Right ventricle myocardium inferior (tissue), 1 donor: Measurements from ENCODE around the gene BTBD16. TPM values are rescaled to one million over a fixed set of nuclear protein-coding genes. Genes with fewer than 3 reads are reported as not detected.
A peak's percentile ranks its signal among the peaks of the same experiment; 100 is the strongest.

Source experiments
- ATAC-seq: fragments of 200-7000 bp; cut with Tn5 transposase; one replicate; pipeline ENCODE4 v1.9.1; 2020; ENCODE audit warnings: mild to moderate bottlenecking, moderate library complexity
- DNase-seq: peaks from one replicate; pipeline ENCODE4 v3.0.0; 2021; ENCODE audit errors: missing footprints
- intact Hi-C: fragments of 100-400 bp; cut with DNase I; formaldehyde crosslinking; loops from one replicate; pipeline ENCODE4 v1.11.0; 2022
- total RNA-seq: library from RNA; stranded (reverse); fragmentation: NEBNext Ultra II Directional; extraction: Animal tissue kit (Norgen Biotek cat#: 25700); gene quantifications from one replicate; pipeline ENCODE4 v1.2.1, GENCODE V29; 2021
- donor health status: DM: no; HTN: yes; CAD: no; lungs with severe emphysema.

Gene BTBD16
- total RNA-seq, 1 donor from 2014 or later = not detected

- intact Hi-C loops = no loop called here
- ATAC-seq (no peak), DNase-seq (no peak)
These were observed 17.8 kb downstream of the BTBD16 start for GRCh38 chr10:122288917-122289316.

- intact Hi-C loops = no loop called here
- no peak for DNase-seq
- ATAC-seq = no peak
These were observed 19.2 kb downstream of the BTBD16 start for GRCh38 chr10:122290334-122290733.

DNA sequence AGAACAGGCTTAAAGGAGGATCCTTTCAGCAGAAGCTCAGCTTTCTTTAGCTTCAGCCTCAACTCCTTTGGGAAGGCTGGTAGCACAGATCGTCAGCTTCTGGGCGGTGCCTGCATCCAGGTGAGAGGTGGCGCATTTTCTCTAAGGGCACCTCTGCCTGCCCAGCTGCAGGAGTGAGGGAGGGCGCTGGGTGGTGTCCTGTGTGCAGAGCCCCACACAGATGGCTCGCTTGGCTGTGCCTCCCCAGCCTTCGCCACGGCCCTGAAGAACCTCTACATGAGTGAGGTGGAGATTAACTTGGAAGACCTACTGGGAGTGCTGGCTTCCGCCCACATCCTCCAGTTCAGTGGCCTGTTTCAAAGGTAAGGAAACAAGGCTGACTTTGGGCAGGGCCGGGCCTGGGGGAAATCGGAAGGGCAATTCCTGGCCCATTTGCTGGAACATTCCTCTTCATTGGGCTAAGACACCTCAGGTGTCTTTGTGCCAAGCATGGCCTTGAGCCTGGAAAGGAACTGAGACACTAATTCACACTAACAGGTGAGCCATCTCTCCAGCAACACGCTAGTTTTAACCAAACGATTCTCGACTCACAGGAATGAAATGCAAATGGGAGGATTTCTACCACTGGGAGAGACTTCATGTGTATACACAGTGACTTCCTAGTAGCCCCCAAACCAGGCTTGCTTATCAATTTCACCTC, 19.9 kb downstream of the BTBD16 start:
- intact Hi-C loops = no loop called here

DNA sequence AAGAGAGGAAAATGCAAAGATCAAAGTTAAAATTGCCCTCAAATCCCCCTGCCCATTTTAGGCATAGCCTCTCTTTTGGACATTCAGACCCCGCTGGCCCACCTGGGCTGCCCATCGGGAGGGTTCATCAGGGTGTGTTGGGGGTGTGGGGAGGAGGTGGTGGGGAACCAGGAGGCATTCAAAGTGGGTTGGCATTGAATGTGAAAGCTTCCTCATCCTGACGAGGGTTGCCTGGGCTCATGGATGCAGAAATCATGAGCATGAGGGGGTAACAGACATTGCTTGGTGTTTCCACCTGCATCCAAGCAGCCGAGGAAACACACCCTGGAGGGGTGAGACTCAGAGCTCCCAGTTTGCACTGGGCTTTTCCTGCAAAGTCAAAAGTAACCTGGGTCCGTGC, 20.6 kb downstream of the BTBD16 start:
- DNase-seq = no peak
- no peak for ATAC-seq
- intact Hi-C loops = no loop called here

More for the DNA sequence above, 19.9 kb downstream of the BTBD16 start:
- ATAC-seq (no peak), DNase-seq (no peak)

GRCh38 chr10:122292376-122292775, 21.3 kb downstream of the BTBD16 start:
- DNase-seq = no peak
- intact Hi-C loops = no loop called here

GRCh38 chr10:122293156-122293960, 22.3 kb downstream of the BTBD16 start:
- ATAC-seq = no peak
- no peak for DNase-seq
- intact Hi-C loops = no loop called here

More at GRCh38 chr10:122292376-122292775, 21.3 kb downstream of the BTBD16 start:
- no peak for ATAC-seq

DNA sequence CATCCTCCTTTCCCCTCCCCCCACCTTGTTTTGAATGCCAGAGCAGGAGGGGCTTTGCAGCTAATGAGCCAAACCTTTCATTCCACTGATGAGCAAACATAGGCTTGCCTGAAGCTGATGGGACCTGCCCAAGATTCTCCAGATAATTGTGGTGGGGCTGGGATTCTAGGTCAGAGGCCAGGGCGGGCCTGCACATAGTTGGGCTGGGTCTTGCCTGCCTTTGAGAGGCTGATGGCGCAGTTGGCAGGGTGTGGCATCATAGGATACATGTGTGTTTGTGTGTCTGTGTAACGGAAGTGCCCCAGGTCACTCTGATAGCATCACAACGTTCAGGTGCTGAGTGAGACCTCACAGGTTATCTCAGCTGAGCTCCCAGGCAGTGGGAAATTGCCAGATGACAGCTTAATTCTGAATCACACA, 22.9 kb downstream of the BTBD16 start:
- DNase-seq (no peak), ATAC-seq (no peak)
- intact Hi-C loops = no loop called here

GRCh38 chr10:122294511-122295450, 23.7 kb downstream of the BTBD16 start:
- intact Hi-C loops = loop anchor here (5.0 kb wide), 1 partner anchor 408 kb away; no protein-coding TSS in a partner anchor
- DNase-seq (no peak), ATAC-seq (no peak)

DNA sequence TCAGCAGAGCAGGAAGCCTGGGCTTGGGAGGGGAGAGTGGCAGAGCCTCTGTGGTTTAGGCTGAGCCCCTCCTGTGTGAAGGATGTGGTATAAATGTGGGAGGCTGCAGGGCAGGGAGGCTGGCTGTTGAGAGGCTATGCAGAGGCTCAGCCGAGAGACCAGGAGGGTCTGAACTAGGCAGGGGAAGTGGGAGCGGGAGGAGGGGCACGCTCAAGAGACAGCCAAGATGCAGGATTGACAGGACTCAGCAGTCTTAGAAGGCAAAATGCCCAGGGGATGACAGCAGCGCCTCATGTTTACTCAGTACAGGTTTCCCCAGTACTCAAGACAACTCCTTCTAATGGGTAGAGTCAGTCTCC, 24.3 kb downstream of the BTBD16 start:
- intact Hi-C loops = loop anchor here (5.0 kb wide), 1 partner anchor 407 kb away; no protein-coding TSS in a partner anchor
- ATAC-seq (no peak), DNase-seq (no peak)

DNA sequence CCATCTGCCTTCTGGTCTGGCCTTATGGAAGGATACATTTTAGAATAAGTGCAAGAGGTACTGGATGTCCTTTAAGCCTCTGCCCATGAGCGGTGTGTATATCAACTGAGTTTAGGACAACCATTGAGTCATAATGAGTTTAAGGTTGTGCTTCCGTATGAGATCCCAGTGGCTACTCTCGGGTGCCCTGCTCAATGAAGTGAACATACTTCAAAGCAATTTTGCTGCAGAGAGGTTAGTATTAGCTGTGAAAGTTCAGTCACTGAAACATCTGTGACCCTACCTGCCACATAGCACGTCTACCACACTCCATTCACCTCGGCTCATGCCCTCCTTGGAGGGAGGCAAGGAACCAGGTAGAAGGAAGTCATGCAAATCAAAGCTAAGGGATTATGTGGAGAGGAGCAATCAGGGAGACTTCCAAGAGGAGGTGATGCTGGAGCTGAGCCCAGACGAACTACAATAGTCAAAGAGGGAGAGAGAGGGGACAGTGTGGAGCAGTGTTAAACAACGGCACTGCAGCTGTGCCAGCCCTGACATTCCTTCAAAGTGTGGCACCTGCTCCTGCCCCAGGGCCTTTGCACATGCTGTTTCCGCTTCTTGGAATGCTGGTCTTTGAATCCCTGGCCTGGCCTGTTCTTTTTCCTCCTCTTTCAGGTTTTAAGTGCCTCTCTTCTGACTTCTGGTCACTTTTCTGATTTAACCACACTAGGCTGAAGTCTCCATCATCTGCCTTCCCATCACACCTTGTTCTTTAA, 25.4 kb downstream of the BTBD16 start:
- intact Hi-C loops = loop anchor here (5.0 kb wide), 1 partner anchor 406 kb away; no protein-coding TSS in a partner anchor
- ATAC-seq = no peak
- DNase-seq = no peak

- ATAC-seq = no peak
- no peak for DNase-seq
- intact Hi-C loops = loop anchor here (5.0 kb wide), 1 partner anchor 405 kb away; no protein-coding TSS in a partner anchor
These were observed 26.5 kb downstream of the BTBD16 start for GRCh38 chr10:122297583-122297982.

GRCh38 chr10:122298206-122298597, 27.1 kb downstream of the BTBD16 start:
- no peak for ATAC-seq
- no peak for DNase-seq
- intact Hi-C loops = loop anchor here (1.0 to 5.0 kb wide), 3 partner anchors 45 to 404 kb away; no protein-coding TSS in a partner anchor

GRCh38 chr10:122298598-122299301, 27.7 kb downstream of the BTBD16 start:
- peak; percentile 71 for DNase-seq
- intact Hi-C loops = loop anchor here (1.0 to 5.0 kb wide), 3 partner anchors 44 to 404 kb away; no protein-coding TSS in a partner anchor
- ATAC-seq = peak; percentile 86

DNA sequence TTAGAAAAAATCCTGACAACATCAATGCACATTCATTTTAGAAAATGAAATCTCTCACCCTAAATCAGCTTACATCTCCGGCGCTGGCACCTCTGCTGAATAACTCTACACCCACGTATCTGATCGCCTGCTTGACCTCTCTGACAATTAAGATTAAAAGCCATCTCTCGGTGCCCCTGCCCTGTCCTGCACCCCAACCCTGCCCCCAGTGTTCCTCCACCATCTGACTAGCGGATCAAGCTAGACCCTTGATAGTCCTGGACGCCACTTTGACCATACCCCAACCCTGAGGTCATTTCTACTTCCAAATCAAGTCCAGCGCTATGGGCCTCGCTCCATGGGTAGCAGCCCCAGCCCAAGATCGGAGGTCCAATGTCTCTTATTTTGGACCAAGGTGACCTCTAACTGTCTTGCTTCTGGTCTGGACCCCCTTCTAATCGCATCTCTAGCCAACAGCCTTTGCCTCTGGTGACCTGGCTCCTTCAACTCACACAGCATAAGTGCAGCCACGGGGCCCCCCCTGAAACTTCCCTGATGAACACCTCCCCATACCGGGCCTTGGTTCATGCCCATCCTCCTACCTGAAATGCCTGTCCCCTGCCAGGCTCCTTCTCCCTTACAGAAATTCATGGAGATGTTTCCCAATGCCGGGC, 28.5 kb downstream of the BTBD16 start:
- DNase-seq = no peak
- intact Hi-C loops = loop anchor here (1.0 to 5.0 kb wide), 3 partner anchors 43 to 403 kb away; no protein-coding TSS in a partner anchor

DNA sequence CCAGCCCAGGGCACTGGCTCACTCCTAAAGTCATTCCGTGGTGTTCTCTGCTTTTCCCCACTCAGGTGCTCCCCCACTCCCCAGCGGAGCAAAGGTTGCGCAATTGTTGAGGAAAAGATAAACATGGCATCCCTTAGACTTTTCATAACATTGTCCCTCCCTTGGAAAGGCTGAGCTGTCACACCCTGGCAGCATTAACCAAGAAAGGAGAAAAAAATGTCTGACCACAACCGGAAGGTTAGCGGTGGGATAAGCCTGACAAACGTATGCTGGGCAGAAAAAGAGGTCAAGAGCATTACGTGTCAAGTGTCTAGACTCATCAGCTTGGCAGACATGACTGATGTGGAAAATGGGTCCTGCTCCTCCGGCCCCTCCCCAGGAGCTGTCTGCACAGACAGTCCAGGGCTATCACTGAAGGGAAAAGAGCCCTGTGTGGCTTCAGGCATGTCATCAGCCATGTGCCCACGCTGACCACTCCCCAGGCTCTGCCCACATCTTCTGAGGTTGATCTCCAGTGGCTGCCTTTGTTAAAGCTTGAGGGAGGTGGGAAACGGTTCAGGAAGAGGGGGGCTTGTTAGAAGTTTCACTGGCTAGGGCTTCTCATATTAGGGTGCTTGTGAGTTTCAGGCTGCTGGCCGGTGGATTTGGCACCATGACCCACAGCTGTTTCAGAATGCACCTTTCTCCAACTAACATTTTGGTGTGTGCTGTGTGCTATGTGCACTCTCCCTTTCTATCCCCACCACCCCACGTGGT, 30.1 kb downstream of the BTBD16 start:
- DNase-seq (no peak), ATAC-seq (no peak)
- intact Hi-C loops = no loop called here

More for the DNA sequence above, 28.5 kb downstream of the BTBD16 start:
- ATAC-seq = no peak

GRCh38 chr10:122301811-122302115, 30.7 kb downstream of the BTBD16 start:
- intact Hi-C loops = no loop called here
- DNase-seq = no peak
- no peak for ATAC-seq
